IgD-negative memory B cell (primary cell): ENCODE results near the gene IL1RL2. TPM values are rescaled to one million over a fixed set of nuclear protein-coding genes. Genes with fewer than 3 reads are reported as not detected.
A peak's percentile ranks its signal among the peaks of the same experiment; 100 is the strongest.

Source experiments
- H3K27ac Mint-ChIP-seq, 3 donors: one replicate each; pipeline ENCODE4 v1.8.0; 2020 to 2022; ENCODE audit warnings: mild to moderate bottlenecking in 3 of 3, mixed read lengths in 3 of 3, moderate library complexity in 1 of 3
- H3K27me3 Mint-ChIP-seq: one replicate; pipeline ENCODE4 v1.8.0; 2021; ENCODE audit warnings: mixed read lengths
- H3K36me3 Mint-ChIP-seq: one replicate; pipeline ENCODE4 v1.8.0; 2020; ENCODE audit warnings: mild to moderate bottlenecking, mixed read lengths
- H3K4me1 Mint-ChIP-seq, 3 donors: one replicate each; pipeline ENCODE4 v1.8.0; 2020 to 2022; ENCODE audit warnings: mixed read lengths in 3 of 3, mild to moderate bottlenecking in 1 of 3
- H3K4me3 Mint-ChIP-seq, 4 donors: one replicate each; pipeline ENCODE4 v1.8.0; 2020 to 2022; ENCODE audit warnings: mild to moderate bottlenecking in 4 of 4, mixed read lengths in 4 of 4, moderate library complexity in 3 of 4
- H3K9me3 Mint-ChIP-seq, 3 donors: one replicate each; pipeline ENCODE4 v1.8.0; 2020 to 2021; ENCODE audit warnings: mixed read lengths in 3 of 3, mild to moderate bottlenecking in 1 of 3
- polyA plus RNA-seq: library from polyadenylated mRNA; unstranded; fragments of 300-500 nt; fragmentation: Illumina TruSeq; gene quantifications from one replicate; pipeline ENCODE4 v1.2.3, GENCODE V29; 2021

The IL1RL2 gene
- polyA plus RNA-seq: not detected

GRCh38 chr2:102186791-102187495, at the start of gene IL1RL2:
IL1RL2 (plus strand) TSS chr2:102187023; CDS start chr2:102187868, 845 bp downstream.
- peak within 1 kb of the TSS in 3 of 4 donors; percentile 16 to 45 (median 39) for H3K4me3 Mint-ChIP-seq
- H3K4me1 Mint-ChIP-seq: peaks cover 0 to 4% (median 4%) of the 10 kb centered on the region in 3 donors
- H3K27ac Mint-ChIP-seq: no peak within 1 kb of the TSS
- peaks cover 20% of the 10 kb centered on the region for H3K27me3 Mint-ChIP-seq
- H3K36me3 Mint-ChIP-seq: no peaks in the 10 kb centered on the region
- H3K9me3 Mint-ChIP-seq: peaks cover 0 to 2% (median 0%) of the 10 kb centered on the region in 3 donors

DNA sequence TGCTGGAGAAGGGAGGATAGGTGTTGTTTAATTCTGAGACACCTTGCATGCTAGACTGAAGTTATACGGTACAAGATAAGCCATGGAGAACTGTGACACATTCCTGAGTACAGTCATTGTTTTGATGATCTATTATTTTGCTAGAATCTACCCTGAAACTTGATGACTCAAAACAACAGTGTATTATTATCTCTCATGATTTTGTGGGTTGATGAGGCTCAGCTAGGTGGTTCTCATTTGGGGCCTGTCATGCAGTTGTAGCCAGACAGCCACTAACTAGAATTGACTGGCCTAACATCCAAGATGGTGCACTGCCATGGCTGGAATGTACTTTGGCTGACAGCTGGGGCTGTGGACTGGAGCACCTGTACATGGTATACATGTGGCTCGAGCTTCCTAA, 49.7 kb upstream of the IL1RL2 start:
- H3K36me3 Mint-ChIP-seq: no peaks in the 10 kb centered on the region
- H3K27me3 Mint-ChIP-seq: peaks cover 22% of the 10 kb centered on the region
- H3K27ac Mint-ChIP-seq: no peak overlapping the region
- H3K9me3 Mint-ChIP-seq: peaks cover 0 to 10% (median 0%) of the 10 kb centered on the region in 3 donors
- no peak overlapping the region for H3K4me3 Mint-ChIP-seq
- no peaks in the 10 kb centered on the region for H3K4me1 Mint-ChIP-seq

DNA sequence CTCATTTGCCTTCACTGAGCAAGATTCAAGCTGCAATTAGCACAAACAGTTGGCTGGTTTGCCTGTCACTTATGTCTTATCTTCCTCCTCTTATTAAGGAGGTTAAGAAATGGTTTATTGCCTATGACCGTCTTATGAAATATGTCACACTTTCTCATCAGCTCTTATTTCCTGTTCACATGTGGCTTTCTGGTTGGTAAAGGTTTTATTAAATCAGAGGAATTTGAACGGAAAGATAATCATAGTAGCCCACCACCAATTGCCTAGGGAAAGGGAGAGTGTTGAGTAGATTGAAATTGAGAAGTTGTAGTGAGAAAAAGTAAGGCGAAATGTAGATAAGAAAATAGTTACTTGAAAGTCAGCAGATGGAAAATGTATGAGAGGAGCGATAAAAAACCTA, 48.5 kb upstream of the IL1RL2 start:
- Mint-ChIP-seq H3K36me3 (no peaks in the 10 kb centered on the region), H3K4me1 (no peaks in the 10 kb centered on the region), H3K4me3 (no peak overlapping the region), H3K9me3 (peaks cover 0 to 8% (median 3%) of the 10 kb centered on the region in 3 donors), H3K27ac (no peak overlapping the region), H3K27me3 (peaks cover 29% of the 10 kb centered on the region)

GRCh38 chr2:102139851-102140250, 47.0 kb upstream of the IL1RL2 start:
- Mint-ChIP-seq H3K27ac (no peak overlapping the region), H3K9me3 (peaks cover 0 to 8% (median 4%) of the 10 kb centered on the region in 3 donors), H3K4me1 (no peaks in the 10 kb centered on the region), H3K27me3 (peaks cover 37% of the 10 kb centered on the region), H3K36me3 (no peaks in the 10 kb centered on the region), H3K4me3 (no peak overlapping the region)

DNA sequence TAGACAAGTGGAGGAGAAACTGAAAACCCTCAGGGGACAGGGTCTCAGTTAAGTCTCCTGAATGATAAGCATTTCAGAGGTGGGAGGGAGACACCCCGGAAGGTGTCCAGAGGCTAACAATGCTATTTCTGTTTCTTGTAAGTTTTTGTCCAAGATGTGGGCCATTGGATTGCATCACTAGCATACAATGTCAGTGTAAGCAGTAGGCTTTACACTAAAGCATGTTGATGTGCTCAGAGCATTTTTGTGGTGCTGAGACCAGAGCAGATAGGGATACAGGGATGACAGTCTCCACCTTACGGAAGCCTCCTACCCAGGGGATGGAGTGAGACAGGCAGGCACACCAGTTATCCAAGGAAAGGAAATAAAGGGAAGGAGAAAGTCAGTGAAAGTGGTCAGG, 46.4 kb upstream of the IL1RL2 start:
- Mint-ChIP-seq H3K4me1 (no peaks in the 10 kb centered on the region), H3K36me3 (no peaks in the 10 kb centered on the region), H3K9me3 (peaks cover 0 to 9% (median 6%) of the 10 kb centered on the region in 3 donors), H3K27me3 (peaks cover 37% of the 10 kb centered on the region), H3K27ac (no peak overlapping the region), H3K4me3 (no peak overlapping the region)

GRCh38 chr2:102141011-102141943, 45.5 kb upstream of the IL1RL2 start:
- peaks cover 37% of the 10 kb centered on the region for H3K27me3 Mint-ChIP-seq
- peaks cover 0 to 15% (median 6%) of the 10 kb centered on the region in 3 donors for H3K9me3 Mint-ChIP-seq
- no peaks in the 10 kb centered on the region for H3K4me1 Mint-ChIP-seq
- no peak overlapping the region for H3K27ac Mint-ChIP-seq
- no peaks in the 10 kb centered on the region for H3K36me3 Mint-ChIP-seq
- no peak overlapping the region for H3K4me3 Mint-ChIP-seq

DNA sequence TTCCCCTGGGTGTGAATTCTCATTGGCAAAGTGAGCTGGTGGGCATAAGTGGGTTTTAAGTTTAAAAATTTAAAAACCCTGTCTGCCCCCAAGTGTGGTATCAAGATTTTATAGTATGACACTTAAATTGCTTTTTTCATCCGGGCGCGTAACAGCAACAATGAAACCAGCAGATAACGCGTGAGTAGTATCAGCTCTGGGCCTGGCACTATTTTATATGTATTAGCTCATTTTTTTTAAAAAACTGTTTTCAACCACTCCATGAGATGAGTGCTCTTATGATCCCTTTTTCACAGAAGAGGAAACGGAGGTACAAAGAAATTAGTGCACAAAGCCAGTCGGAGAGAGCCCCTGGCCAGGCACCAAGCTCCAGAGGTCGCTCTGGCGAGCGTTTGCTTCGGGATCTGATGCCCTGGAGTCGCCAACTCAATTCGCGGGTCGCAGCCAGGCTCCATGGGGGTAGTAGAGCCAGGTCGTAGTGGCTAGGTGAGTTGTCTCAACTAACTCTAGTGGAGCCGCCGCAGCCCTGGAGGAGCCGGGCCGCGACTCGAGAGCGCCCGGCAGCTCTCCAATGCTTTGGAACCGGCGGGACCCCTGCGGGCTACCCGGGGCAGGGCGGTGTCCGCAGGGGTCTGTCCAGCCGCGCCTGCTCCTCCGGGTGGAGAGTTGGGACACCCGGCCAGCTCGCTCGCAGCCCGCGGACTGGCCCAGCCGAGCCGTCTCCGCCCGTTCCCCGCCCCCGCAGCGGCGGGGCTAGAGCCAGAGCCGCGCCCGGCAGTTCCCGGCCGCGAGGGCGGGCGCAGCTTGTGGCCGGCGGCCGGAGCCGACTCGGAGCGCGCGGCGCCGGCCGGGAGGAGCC, 44.6 kb upstream of the IL1RL2 start, which contains the start of gene IL1R1:
TSS of gene IL1R1 (plus strand) at position 777 of the 859 bp plus-strand sequence. CDS start 14,979 bp downstream, outside the sequence.
- Mint-ChIP-seq H3K27ac (no peak within 1 kb of the TSS), H3K36me3 (no peaks in the 10 kb centered on the region), H3K9me3 (peaks cover 5 to 23% (median 6%) of the 10 kb centered on the region in 3 donors), H3K4me1 (no peaks in the 10 kb centered on the region), H3K4me3 (peak within 1 kb of the TSS in 1 of 4 donors; percentile 5), H3K27me3 (peaks cover 38% of the 10 kb centered on the region)

GRCh38 chr2:102142829-102143449, 43.9 kb upstream of the IL1RL2 start:
- peaks cover 39% of the 10 kb centered on the region for H3K27me3 Mint-ChIP-seq
- no peak overlapping the region for H3K4me3 Mint-ChIP-seq
- peaks cover 6 to 30% (median 11%) of the 10 kb centered on the region in 3 donors for H3K9me3 Mint-ChIP-seq
- H3K4me1 Mint-ChIP-seq: no peaks in the 10 kb centered on the region
- no peak overlapping the region for H3K27ac Mint-ChIP-seq
- no peaks in the 10 kb centered on the region for H3K36me3 Mint-ChIP-seq

GRCh38 chr2:102143450-102143985, 43.3 kb upstream of the IL1RL2 start:
- Mint-ChIP-seq H3K27me3 (peaks cover 40% of the 10 kb centered on the region), H3K4me3 (peak overlapping the region in 1 of 4 donors; percentile 73), H3K27ac (no peak overlapping the region), H3K4me1 (no peaks in the 10 kb centered on the region), H3K9me3 (peaks cover 9 to 33% (median 13%) of the 10 kb centered on the region in 3 donors), H3K36me3 (no peaks in the 10 kb centered on the region)

DNA sequence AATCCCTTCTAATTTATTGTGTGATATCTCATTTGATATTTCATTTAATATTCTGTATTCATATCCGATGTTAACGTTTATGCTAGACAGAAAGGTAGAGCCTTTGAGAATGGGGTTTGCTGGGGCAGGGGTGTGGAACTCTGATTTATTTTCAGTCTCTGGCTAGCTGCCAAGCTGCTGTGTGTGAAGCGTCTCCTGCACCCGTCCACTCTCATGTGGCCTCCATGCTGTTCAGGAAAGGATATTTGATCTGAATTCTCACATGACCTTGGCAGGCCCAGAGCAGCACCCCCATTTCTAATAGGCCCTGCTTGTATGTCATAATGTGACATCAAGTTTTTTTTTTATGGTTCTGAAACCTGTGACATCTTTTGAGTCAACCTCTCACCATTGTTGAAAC, 42.7 kb upstream of the IL1RL2 start:
- no peaks in the 10 kb centered on the region for H3K36me3 Mint-ChIP-seq
- no peak overlapping the region for H3K27ac Mint-ChIP-seq
- H3K9me3 Mint-ChIP-seq: peaks cover 11 to 34% (median 19%) of the 10 kb centered on the region in 3 donors
- H3K27me3 Mint-ChIP-seq: peaks cover 38% of the 10 kb centered on the region
- H3K4me1 Mint-ChIP-seq: no peaks in the 10 kb centered on the region
- H3K4me3 Mint-ChIP-seq: no peak overlapping the region

DNA sequence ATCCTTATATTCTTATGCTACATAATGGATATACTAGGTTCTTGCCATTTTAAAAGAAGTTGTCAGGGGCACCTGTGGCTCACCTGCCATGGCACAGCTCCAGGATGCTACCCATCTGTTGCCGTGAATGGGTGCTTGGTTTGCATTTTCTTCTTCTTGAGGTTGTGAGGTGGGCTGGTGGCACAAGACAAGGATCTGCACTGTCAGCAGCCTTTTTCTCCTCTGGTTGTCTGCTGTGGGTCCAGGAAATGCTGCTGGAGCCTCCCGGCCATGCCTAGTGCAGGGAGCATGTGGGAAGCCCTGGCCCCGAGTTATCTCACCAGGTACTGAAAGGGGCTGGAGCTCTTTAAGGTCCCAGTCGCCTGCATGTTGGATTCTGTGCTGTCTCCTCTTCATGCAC, 41.7 kb upstream of the IL1RL2 start:
- no peaks in the 10 kb centered on the region for H3K4me1 Mint-ChIP-seq
- H3K9me3 Mint-ChIP-seq: peaks cover 11 to 37% (median 21%) of the 10 kb centered on the region in 3 donors
- peaks cover 34% of the 10 kb centered on the region for H3K27me3 Mint-ChIP-seq
- no peaks in the 10 kb centered on the region for H3K36me3 Mint-ChIP-seq
- H3K4me3 Mint-ChIP-seq: no peak overlapping the region
- no peak overlapping the region for H3K27ac Mint-ChIP-seq

- H3K27ac Mint-ChIP-seq: no peak overlapping the region
- peaks cover 30% of the 10 kb centered on the region for H3K27me3 Mint-ChIP-seq
- peaks cover 11 to 32% (median 25%) of the 10 kb centered on the region in 3 donors for H3K9me3 Mint-ChIP-seq
- no peaks in the 10 kb centered on the region for H3K36me3 Mint-ChIP-seq
- H3K4me1 Mint-ChIP-seq: no peaks in the 10 kb centered on the region
- H3K4me3 Mint-ChIP-seq: no peak overlapping the region
Observed at GRCh38 chr2:102145934-102146333, 40.9 kb upstream of the IL1RL2 start.

GRCh38 chr2:102147935-102148334, 38.9 kb upstream of the IL1RL2 start:
- Mint-ChIP-seq H3K36me3 (no peaks in the 10 kb centered on the region), H3K9me3 (peaks cover 12 to 32% (median 25%) of the 10 kb centered on the region in 3 donors), H3K27ac (no peak overlapping the region), H3K4me1 (no peaks in the 10 kb centered on the region), H3K27me3 (peaks cover 16% of the 10 kb centered on the region), H3K4me3 (no peak overlapping the region)

DNA sequence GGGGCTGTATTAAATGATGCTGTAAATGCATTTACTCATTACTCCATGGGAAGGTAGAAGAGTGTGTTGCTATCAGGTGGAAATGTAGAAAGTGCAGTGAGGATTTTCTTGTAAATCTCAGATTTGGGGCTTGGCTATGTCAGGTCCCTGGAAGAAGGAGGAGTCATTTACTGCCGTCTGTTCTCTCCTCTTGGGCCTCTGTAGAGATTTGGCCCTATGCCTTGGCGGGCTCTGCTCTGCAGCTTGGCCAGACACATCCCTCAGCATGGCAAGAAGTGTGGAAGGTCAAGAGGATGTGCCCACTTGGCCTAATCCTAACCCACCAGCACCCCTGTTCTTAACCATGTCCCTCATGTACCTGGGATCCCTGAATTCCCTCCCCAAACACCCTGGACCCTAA, 37.6 kb upstream of the IL1RL2 start:
- H3K27me3 Mint-ChIP-seq: peaks cover 4% of the 10 kb centered on the region
- H3K9me3 Mint-ChIP-seq: peaks cover 10 to 32% (median 25%) of the 10 kb centered on the region in 3 donors
- no peaks in the 10 kb centered on the region for H3K4me1 Mint-ChIP-seq
- H3K27ac Mint-ChIP-seq: no peak overlapping the region
- H3K4me3 Mint-ChIP-seq: no peak overlapping the region
- no peaks in the 10 kb centered on the region for H3K36me3 Mint-ChIP-seq
